Stimulated activated naive CD8-positive, alpha-beta T cell treated with anti-CD3 and anti-CD28 coated beads, Interleukin-15, Interleukin-2, amounts not matched to agents 100 U/mL and 50 U/mL, for 24 hours (primary cell): ENCODE data around the gene ELFN2.
A peak's percentile ranks its signal among the peaks of the same experiment; 100 is the strongest.
"Not testable (repeated sequence)": the region's sequence is repeated elsewhere in the genome, so short reads cannot be mapped to it uniquely, and the experiment has no call there.

Experiments used
- ATAC-seq: fragments of 150-1000 bp; cut with Tn5 transposase; one replicate; pipeline ENCODE4 v1.10.0; 2021
- DNase-seq: peaks from one replicate; pipeline ENCODE4 v3.0.0; 2021

Gene ELFN2

DNA sequence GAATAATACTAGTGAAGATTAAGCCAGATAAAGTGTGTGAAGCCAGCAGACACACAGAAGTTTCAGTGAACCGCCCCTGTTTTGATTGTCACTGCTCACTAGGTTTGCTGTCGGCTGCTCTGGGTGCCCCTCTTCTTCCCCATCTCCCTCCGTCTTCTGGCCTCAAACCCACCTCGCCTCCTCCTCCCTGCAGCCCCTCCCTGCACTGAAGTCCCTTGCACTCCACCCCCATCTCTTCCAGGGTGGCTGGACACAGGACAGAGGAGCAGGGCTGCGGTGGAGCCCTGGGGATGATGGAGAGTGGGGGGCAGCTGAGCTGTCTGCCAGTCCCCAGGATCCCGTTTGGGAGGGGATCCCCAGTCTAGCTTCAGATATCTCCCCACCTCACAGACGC, 91.5 kb downstream of the ELFN2 start:
- DNase-seq (no peak), ATAC-seq (no peak)

- DNase-seq (no peak), ATAC-seq (peak; percentile 9)
These were observed 92.1 kb downstream of the ELFN2 start for GRCh38 chr22:37334859-37335805.

DNA sequence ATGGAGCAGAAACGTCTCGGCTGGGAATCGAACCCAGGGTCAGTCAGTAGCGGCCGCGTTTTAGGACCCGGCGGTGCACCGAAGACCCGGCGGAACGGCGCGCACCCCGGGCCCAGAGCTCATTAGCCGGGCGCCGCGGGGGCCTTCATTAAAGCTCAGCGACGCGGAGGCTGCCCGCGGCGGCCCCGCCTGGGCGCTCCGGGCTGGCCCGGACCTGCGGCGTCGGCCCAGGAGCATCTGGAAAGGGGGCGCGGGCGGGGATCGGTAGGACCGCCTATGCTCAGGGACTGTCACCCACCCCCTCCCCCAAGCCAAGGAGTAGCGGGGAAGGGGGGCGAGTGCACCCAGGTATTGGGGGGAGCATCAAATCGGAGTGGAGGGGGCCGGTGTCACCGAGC, 92.8 kb downstream of the ELFN2 start:
- DNase-seq, result no peak

GRCh38 chr22:37333724-37334460, 93.4 kb downstream of the ELFN2 start:
- ATAC-seq, result no peak
- no peak for DNase-seq

More for the DNA sequence above, 92.8 kb downstream of the ELFN2 start:
- no peak for ATAC-seq

GRCh38 chr22:37331856-37332536, 95.3 kb downstream of the ELFN2 start:
- DNase-seq (no peak), ATAC-seq (no peak)

- no peak for DNase-seq
- no peak for ATAC-seq
These were observed 96.2 kb downstream of the ELFN2 start for GRCh38 chr22:37331034-37331428.

DNA sequence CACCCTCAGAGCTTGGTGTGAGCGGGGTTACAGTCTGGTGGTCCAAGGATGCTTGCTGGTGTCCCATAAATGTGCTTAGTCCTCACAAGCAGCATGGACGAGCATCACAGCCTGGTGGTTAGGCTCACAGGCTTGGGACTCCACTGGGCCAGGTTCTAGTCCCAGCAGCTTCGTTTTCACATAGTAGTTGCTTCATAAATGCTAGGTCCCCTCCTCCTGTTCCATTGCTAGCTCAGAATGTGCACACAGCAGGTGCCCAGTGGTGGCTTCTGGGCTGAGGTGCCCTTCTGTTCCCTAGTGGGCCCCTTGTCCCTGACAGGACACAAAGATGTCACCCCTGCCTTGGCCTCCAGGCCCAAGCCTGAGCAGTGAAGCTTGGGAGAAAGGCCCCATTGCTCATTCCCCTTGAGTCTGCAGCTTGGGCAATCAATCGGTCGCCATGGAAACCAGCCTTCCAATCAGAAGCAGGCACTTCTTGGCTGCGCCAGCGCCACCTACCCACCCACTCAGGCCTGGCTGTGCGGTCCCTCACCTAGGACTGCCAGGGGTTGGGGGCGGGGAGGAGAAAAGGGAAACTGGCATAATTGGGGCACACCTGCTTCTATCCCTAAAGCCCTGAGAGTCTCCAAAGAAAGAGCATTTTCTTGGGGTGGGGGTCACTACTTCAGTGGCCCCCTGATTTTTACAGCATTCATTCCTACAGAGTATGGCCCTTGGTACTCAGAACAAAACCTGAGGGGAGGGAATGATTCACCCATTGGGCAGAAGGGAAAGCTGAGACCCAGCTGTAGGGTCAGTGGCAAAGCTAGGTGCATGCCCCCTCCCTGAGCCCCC, 96.9 kb downstream of the ELFN2 start:
- ATAC-seq (peak; percentile 48), DNase-seq (peak; percentile 64)

- ATAC-seq (no peak), DNase-seq (no peak)
These were observed 97.8 kb downstream of the ELFN2 start for GRCh38 chr22:37329238-37330140.

DNA sequence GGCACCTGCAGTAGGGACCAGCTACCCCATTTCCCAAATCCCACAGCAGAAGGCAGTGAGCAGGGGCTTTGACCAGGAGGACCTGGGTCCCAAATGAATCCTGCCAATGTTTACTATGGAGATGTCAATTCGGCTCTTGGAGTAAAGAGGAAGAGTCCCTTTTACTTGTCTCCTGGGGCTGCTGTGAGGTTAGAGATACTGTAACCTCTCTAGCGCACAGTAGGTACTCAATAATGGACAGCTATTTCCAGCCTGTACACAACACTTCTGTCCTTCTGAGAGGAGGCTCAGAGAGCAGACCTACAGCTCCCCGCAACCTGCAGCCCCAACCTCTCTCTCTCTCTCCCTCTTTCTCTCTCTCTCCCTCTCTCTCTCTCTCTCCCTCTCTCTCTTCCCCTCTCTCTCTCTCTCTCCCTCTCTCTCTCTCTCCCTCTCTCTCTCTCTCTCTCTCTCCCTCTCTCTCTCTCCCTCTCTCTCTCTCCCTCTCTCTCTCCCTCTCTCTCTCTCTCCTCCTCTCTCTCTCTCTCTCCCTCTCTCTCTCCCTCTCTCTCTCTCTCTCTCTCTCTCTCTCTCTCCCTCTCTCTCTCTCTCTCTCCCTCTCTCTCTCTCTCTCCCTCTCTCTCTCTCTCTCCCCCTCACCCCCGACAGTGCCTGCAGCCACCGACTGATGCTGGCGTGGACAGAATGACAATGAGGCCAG, 98.6 kb downstream of the ELFN2 start:
- ATAC-seq, result not testable (repeated sequence)

DNA sequence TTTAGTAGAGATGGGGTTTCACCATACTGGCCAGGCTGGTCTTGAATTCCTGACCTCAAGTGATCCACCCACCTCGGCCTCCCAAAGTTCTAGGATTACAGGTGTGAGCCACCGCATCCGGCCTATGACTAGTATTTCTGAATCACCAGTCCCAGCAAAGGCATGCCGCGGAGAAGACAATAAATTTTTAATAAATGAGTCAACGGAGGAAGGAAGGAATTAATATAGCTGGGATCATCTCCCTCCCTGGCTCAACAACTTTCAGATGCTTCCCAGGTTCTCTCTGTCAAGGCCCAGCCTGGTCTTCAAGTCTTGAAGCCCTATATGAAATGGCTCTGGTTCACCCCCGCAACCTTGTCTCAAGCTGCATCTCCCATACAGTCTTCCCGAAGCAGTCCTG, 99.3 kb downstream of the ELFN2 start:
- no peak for ATAC-seq

More for the DNA sequence above, 98.6 kb downstream of the ELFN2 start:
- DNase-seq, result not testable (repeated sequence)

GRCh38 chr22:37326726-37327125, 100.6 kb downstream of the ELFN2 start:
- DNase-seq, result no peak
- ATAC-seq, result no peak

More for the DNA sequence above, 99.3 kb downstream of the ELFN2 start:
- DNase-seq, result no peak

- ATAC-seq (no peak), DNase-seq (no peak)
These were observed 102.3 kb downstream of the ELFN2 start for GRCh38 chr22:37325039-37325395.

GRCh38 chr22:37324340-37325038, 102.8 kb downstream of the ELFN2 start:
- no peak for DNase-seq
- ATAC-seq, result no peak

DNA sequence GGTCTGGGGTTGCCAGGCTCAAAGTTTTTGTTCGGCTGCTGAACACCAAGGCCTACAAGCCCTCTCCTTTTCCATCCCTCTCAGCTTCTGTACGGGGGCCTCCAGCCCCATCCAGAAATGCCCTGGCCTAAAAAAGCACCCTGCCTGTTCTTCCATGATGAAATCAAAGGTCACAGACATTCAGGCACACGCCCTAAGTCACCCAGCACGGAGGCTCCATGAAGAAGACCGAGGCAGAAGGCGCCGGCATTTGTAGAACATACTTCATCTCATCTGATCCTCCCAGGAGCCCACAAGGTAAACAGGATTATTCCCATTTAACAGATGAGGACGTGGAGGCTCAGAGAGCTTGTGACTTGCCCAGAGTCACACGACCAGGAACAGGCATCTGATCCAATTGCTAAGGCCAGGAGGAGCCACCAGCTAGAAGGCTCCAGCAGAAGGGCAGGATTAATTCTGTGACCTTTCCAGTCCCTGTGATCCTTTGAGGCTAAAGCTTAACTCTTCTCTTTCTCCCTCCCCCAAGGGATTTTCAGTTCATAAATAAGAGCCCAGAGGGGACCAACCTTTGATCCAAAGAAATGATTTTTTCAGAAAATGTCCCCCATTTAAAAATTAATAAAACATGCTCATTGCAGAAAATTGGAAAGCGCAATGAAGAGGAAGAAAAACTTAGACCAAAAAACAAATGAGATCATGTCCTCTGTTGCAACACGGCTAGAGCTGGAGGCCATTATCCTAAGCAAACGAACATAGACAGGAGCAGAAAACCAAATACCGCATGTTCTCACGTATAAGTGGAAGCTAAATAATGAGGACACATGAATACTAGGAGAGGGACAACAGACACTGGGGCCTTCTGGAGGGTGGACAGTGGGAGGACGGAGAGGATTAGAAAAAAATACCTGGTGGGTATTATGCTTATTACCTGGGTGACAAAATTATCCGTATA, 106.3 kb downstream of the ELFN2 start:
- no peak for DNase-seq
- ATAC-seq, result no peak

DNA sequence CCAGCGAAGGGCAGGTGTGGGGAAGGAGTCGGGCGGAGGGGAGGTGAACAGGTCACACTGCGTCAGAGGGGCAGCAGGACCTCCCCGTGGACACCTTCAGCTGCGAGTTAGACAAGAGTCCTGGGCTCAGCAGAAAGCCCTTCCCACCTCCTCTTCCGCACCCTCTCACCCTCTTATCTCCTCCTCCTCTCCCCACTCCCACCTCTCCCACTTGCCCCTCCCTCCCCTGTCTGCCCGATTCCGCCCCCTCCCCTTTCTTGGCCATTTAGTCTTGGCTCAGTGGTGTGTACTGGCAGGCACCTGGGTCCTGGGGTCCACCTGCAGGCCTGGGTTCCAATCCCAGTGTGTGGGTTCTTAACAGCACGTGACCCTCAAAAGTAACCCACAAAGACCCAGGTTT, 107.8 kb downstream of the ELFN2 start:
- DNase-seq, result no peak
- ATAC-seq, result no peak

- DNase-seq (no peak), ATAC-seq (no peak)
These were observed 108.7 kb downstream of the ELFN2 start for GRCh38 chr22:37318364-37319109.
